ENCODE results near the gene CAMK2G.

GRCh38 chr10:73786512-73786885 lies 87.9 kb downstream of the CAMK2G start:
- TF ChIP-seq CTCF (IDR thresholded peaks at IDR 0.05) (no peak), REST (IDR thresholded peaks at IDR 0.05; ENCODE audit: insufficient read depth in 1 of 2, low read depth in 2 of 2, low read length in 1 of 2) (no peak), POLR2AphosphoS5 (IDR thresholded peaks at IDR 0.05; ENCODE audit: low read depth, low read length) (no peak), TCF7L2 (IDR thresholded peaks at IDR 0.05; ENCODE audit: low read depth, low read length) (no peak)

Measured in Panc1 (cell line).